Colonic mucosa (tissue), 4 donors: ENCODE measurements around the gene ID1. TPM values are rescaled to one million over a fixed set of nuclear protein-coding genes. Genes with fewer than 3 reads are reported as not detected.
"Not testable (repeated sequence)": the region's sequence is repeated elsewhere in the genome, so short reads cannot be mapped to it uniquely, and the experiment has no call there.

Source experiments
- DNase-seq: peaks from one replicate; pipeline ENCODE4 v3.0.0-alpha.2; 2020
- H3K27ac ChIP-seq: fragments of 200-600 bp; one replicate; pipeline ENCODE4 v1.8.0; 2021
- H3K27me3 ChIP-seq: fragments of 200-600 bp; one replicate; pipeline ENCODE4 v1.8.0; 2021
- H3K36me3 ChIP-seq: fragments of 200-600 bp; one replicate; pipeline ENCODE4 v1.8.0; 2021
- H3K4me1 ChIP-seq: fragments of 200-600 bp; one replicate; pipeline ENCODE4 v1.8.0; 2021; ENCODE audit warnings: mild to moderate bottlenecking
- H3K4me3 ChIP-seq: fragments of 200-600 bp; one replicate; pipeline ENCODE4 v1.8.0; 2021
- H3K9ac ChIP-seq, 2 donors: one replicate each; pipeline ENCODE4 v1.7.0; 2013; ENCODE audit warnings: control low read depth in 2 of 2, low read depth in 2 of 2, low read length in 2 of 2
- H3K9me3 ChIP-seq: fragments of 200-600 bp; one replicate; pipeline ENCODE4 v1.8.0; 2021
- CTCF ChIP-seq: fragments of 200-600 bp; IDR thresholded peaks from one replicate; pipeline ENCODE4 v1.8.0; 2022; ENCODE audit warnings: antibody characterized with exemption, mild to moderate bottlenecking
- intact Hi-C: fragments of 100-400 bp; cut with DNase I; formaldehyde crosslinking; loops from one replicate; pipeline ENCODE4 v1.14.1; 2022
- total RNA-seq, 2 donors: library from RNA; stranded (reverse); fragmentation: NEBNext Ultra II Directional in 1 of 2; extraction: Animal tissue kit (Norgen Biotek cat#: 25700) in 1 of 2; gene quantifications; one replicate each; pipeline ENCODE4 v1.2.1, GENCODE V29; 2021
- donor health status: healthy.
- donor health status: DM: no; HTN: no; CAD: no.
- donor health status: DM: no; HTN: no; CAD: no.

The ID1 gene
- total RNA-seq, 2 donors from 2014 or later, result 134 to 179 TPM

- Histone ChIP-seq H3K4me3 (peak overlapping the region; percentile 58), H3K27ac (peak overlapping the region; percentile 77), H3K36me3 (no peaks in the 10 kb centered on the region), H3K4me1 (peaks cover 9% of the 10 kb centered on the region), H3K9ac (peak overlapping the region; percentile 98 to 99), H3K27me3 (no peaks in the 10 kb centered on the region), H3K9me3 (no peaks in the 10 kb centered on the region)
- intact Hi-C loops, result no loop called here
- TF ChIP-seq CTCF, result no peak
- no peak for DNase-seq
Observed at GRCh38 chr20:31606804-31607639, 1.9 kb downstream of the ID1 start.

- Histone ChIP-seq H3K4me3 (no peak overlapping the region), H3K27me3 (no peaks in the 10 kb centered on the region), H3K9ac (peak overlapping the region; percentile 98 to 99), H3K9me3 (no peaks in the 10 kb centered on the region), H3K4me1 (peaks cover 9% of the 10 kb centered on the region), H3K36me3 (no peaks in the 10 kb centered on the region), H3K27ac (peak overlapping the region; percentile 77)
- intact Hi-C loops, result no loop called here
- no peak for DNase-seq
- no peak for TF ChIP-seq CTCF
Observed at GRCh38 chr20:31607640-31608250, 2.7 kb downstream of the ID1 start.

GRCh38 chr20:31608251-31608945, 3.3 kb downstream of the ID1 start:
- Histone ChIP-seq H3K4me1 (peaks cover 9% of the 10 kb centered on the region), H3K9ac (peak overlapping the region in 1 of 2 donors; percentile 98), H3K9me3 (no peaks in the 10 kb centered on the region), H3K36me3 (no peaks in the 10 kb centered on the region), H3K4me3 (peak overlapping the region; percentile 19), H3K27ac (peak overlapping the region; percentile 77), H3K27me3 (no peaks in the 10 kb centered on the region)
- no peak for TF ChIP-seq CTCF
- peak; percentile 93 for DNase-seq
- intact Hi-C loops, result no loop called here

GRCh38 chr20:31612271-31612640, 7.2 kb downstream of the ID1 start:
- H3K9ac ChIP-seq, result peak overlapping the region in 1 of 2 donors; percentile 40
- H3K4me1 ChIP-seq, DNase-seq: not testable (repeated sequence)

GRCh38 chr20:31615416-31615815, 10.3 kb downstream of the ID1 start:
- Histone ChIP-seq H3K9ac (no peak overlapping the region), H3K36me3 (no peaks in the 10 kb centered on the region), H3K9me3 (no peaks in the 10 kb centered on the region), H3K27ac (no peak overlapping the region), H3K27me3 (no peaks in the 10 kb centered on the region), H3K4me1 (no peaks in the 10 kb centered on the region), H3K4me3 (no peak overlapping the region)
- intact Hi-C loops, result no loop called here
- DNase-seq, result no peak
- TF ChIP-seq CTCF, result no peak

More at GRCh38 chr20:31612271-31612640, 7.2 kb downstream of the ID1 start:
- not testable (repeated sequence) for H3K27me3 ChIP-seq, H3K9me3 ChIP-seq, H3K4me3 ChIP-seq, H3K36me3 ChIP-seq
- peak overlapping the region; percentile 77 for H3K27ac ChIP-seq
- intact Hi-C loops, result loop anchor here (2.0 kb wide), 1 partner anchor 49 kb away; no protein-coding TSS in a partner anchor
